Hindlimb muscle (tissue), 1 donor: ENCODE measurements around the gene MOXD1. TPM values are rescaled to one million over a fixed set of nuclear protein-coding genes. Genes with fewer than 3 reads are reported as not detected.

Experiments
- DNase-seq: peaks from one replicate; pipeline ENCODE4 v3.0.0-alpha.2; 2013
- polyA plus RNA-seq: library from polyadenylated mRNA; unstranded; fragments of 120-200 nt; gene quantifications from one replicate; pipeline ENCODE4 v1.2.1, GENCODE V29; 2013; ENCODE audit not compliant: insufficient read length

Gene MOXD1
- 2.3 TPM for polyA plus RNA-seq

GRCh38 chr6:132400883-132401617 is at the start of gene MOXD1:
TSS of gene MOXD1 (minus strand) at chr6:132401475. CDS start at chr6:132401426, 49 bp downstream.
- DNase-seq, result peak; percentile 57

- DNase-seq, result no peak
These were observed 45.6 kb upstream of the MOXD1 start for GRCh38 chr6:132446855-132447241.

- DNase-seq, result no peak
These were observed 45.0 kb upstream of the MOXD1 start for GRCh38 chr6:132446141-132446854.

GRCh38 chr6:132445201-132445951 is 44.1 kb upstream of the MOXD1 start:
- DNase-seq, result no peak

- DNase-seq, result no peak
These were observed 41.9 kb upstream of the MOXD1 start for GRCh38 chr6:132443206-132443605.

- DNase-seq, result no peak
These were observed 28.8 kb upstream of the MOXD1 start for GRCh38 chr6:132430110-132430509.

GRCh38 chr6:132425176-132425575 is 23.9 kb upstream of the MOXD1 start:
- no peak for DNase-seq

- DNase-seq, result no peak
These were observed 22.6 kb upstream of the MOXD1 start for GRCh38 chr6:132423839-132424238.

GRCh38 chr6:132418235-132418965 is 17.1 kb upstream of the MOXD1 start:
- no peak for DNase-seq

GRCh38 chr6:132414761-132415160 is 13.5 kb upstream of the MOXD1 start:
- no peak for DNase-seq

- no peak for DNase-seq
These were observed 13.0 kb upstream of the MOXD1 start for GRCh38 chr6:132414322-132414721.

GRCh38 chr6:132413499-132413802 is 12.2 kb upstream of the MOXD1 start:
- no peak for DNase-seq

- DNase-seq, result no peak
These were observed 11.6 kb upstream of the MOXD1 start for GRCh38 chr6:132412656-132413498.

GRCh38 chr6:132411296-132411695 is 10.0 kb upstream of the MOXD1 start:
- no peak for DNase-seq

GRCh38 chr6:132410830-132411229 is 9.6 kb upstream of the MOXD1 start:
- DNase-seq, result no peak

- DNase-seq, result no peak
These were observed 4.1 kb upstream of the MOXD1 start for GRCh38 chr6:132405143-132405915.

- DNase-seq, result no peak
These were observed 3.5 kb upstream of the MOXD1 start for GRCh38 chr6:132404736-132405135.

- DNase-seq, result no peak
These were observed 3.1 kb upstream of the MOXD1 start for GRCh38 chr6:132404330-132404729.

- no peak for DNase-seq
These were observed 477 bp upstream of the MOXD1 start for GRCh38 chr6:132401618-132402285.

GRCh38 chr6:132400555-132400882 is 756 bp downstream of the MOXD1 start:
- no peak for DNase-seq
